Choroid plexus epithelial cell (primary cell): ENCODE data around the gene NAALAD2.
"Not testable (repeated sequence)": the region's sequence is repeated elsewhere in the genome, so short reads cannot be mapped to it uniquely, and the experiment has no call there.

Experiments used
- DNase-seq: peaks from one replicate; pipeline ENCODE4 v3.0.0-alpha.2; 2010; ENCODE audit warnings: low read depth
- H3K4me3 ChIP-seq: 2 replicates; pipeline ENCODE4 v1.5.1; 2011; ENCODE audit warnings: low read depth, mild to moderate bottlenecking, control low read depth, low read length, moderate library complexity
- CTCF ChIP-seq: conservative IDR thresholded peaks from 2 replicates; pipeline ENCODE4 v1.5.1; 2011; ENCODE audit warnings: low read depth, mild to moderate bottlenecking, control low read depth, inconsistent platforms, low read length, moderate library complexity

The NAALAD2 gene

GRCh38 chr11:90202342-90202741 is 67.9 kb downstream of the NAALAD2 start:
- TF ChIP-seq CTCF, result no peak
- no peak for DNase-seq
- H3K4me3 ChIP-seq, result no peak overlapping the region

- no peak overlapping the region for H3K4me3 ChIP-seq
- TF ChIP-seq CTCF, result no peak
- DNase-seq, result no peak
Observed at GRCh38 chr11:90204407-90204806, 69.9 kb downstream of the NAALAD2 start.

- TF ChIP-seq CTCF, result peak; percentile 86
- no peak overlapping the region for H3K4me3 ChIP-seq
- peak; percentile 82 for DNase-seq
Observed at GRCh38 chr11:90204832-90205646, 70.6 kb downstream of the NAALAD2 start.

GRCh38 chr11:90207992-90208391 is 73.5 kb downstream of the NAALAD2 start:
- H3K4me3 ChIP-seq, result not testable (repeated sequence)

GRCh38 chr11:90208857-90209256 is 74.4 kb downstream of the NAALAD2 start:
- no peak overlapping the region for H3K4me3 ChIP-seq
- no peak for TF ChIP-seq CTCF

More at GRCh38 chr11:90207992-90208391, 73.5 kb downstream of the NAALAD2 start:
- not testable (repeated sequence) for DNase-seq

GRCh38 chr11:90213322-90213721 is 78.9 kb downstream of the NAALAD2 start:
- no peak overlapping the region for H3K4me3 ChIP-seq
- no peak for TF ChIP-seq CTCF
- no peak for DNase-seq

More at GRCh38 chr11:90208857-90209256, 74.4 kb downstream of the NAALAD2 start:
- no peak for DNase-seq

- H3K4me3 ChIP-seq, result no peak overlapping the region
- TF ChIP-seq CTCF, result no peak
- DNase-seq, result no peak
Observed at GRCh38 chr11:90216611-90217010, 82.1 kb downstream of the NAALAD2 start.
